Pulmonary artery endothelial cell (primary cell): ENCODE results near the gene ASPSCR1. TPM values are rescaled to one million over a fixed set of nuclear protein-coding genes. Genes with fewer than 3 reads are reported as not detected.

Source experiments
- DNase-seq: peaks from one replicate; pipeline ENCODE4 v3.0.0-alpha.2; 2011; ENCODE audit warnings: low read depth, low spot score
- total RNA-seq: library from RNA; depleted of rRNA; stranded (reverse); fragments of >200 nt; gene quantifications from 2 replicates; pipeline ENCODE4 v1.2.3, GENCODE V29; 2014

The ASPSCR1 gene
- total RNA-seq, 1 donor from 2014 or later = 25.5 TPM

DNA sequence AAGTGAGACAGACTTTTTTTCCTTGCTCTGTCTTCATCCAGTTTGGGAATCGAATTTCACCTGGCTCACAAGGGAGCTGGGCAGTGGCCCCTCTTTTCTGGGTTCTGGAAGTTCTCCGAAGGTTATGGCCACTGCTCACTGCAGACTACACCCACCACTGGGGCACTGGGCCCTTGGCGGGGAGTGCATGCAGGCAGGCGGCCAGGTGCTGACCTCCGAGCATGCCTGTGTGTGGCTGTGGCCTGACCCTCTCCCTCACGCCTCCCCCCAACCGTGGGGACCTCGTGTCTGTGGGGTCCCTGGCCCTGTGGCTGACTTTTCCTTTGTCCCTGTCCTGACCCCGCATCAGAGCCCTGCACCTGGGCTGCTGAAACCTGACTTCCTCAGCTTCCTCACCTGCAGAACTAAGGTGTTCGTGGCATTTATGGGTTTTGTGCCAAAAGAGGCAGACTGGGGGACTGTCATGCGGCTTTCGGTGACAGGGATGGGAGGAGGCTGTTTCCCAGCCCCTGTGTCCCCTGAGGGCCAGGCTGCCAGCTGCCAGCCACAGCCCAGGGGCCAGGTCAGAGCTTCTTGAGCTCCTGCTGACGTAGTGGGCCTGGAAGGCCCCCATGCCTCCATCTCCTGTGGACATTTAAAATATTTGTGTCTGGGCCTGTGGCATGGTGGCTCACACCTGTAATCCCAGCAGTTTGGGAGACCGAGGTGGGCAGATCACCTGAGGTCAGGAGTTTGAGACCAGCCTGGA is 21.4 kb downstream of the ASPSCR1 start:
- DNase-seq = no peak

DNA sequence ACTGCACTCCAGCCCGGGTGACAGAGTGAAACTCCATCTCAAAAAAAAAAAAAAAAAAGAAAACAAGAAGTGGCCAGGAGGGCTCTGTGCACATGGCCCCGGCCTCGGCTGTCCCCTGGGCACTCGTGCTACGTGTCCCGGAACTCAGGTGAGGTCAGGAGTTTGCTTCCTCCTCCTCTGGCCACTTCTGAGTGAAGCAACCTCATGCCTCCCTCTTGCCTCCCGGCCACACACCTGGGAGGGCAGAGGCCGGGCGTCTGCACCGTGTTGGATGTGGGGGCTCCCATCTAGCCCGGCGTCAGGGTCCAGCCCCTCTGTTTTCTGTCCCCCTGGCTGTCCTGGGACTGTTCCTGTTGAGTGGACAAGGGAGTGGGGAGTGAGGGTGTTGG is 22.2 kb downstream of the ASPSCR1 start:
- DNase-seq = no peak

DNA sequence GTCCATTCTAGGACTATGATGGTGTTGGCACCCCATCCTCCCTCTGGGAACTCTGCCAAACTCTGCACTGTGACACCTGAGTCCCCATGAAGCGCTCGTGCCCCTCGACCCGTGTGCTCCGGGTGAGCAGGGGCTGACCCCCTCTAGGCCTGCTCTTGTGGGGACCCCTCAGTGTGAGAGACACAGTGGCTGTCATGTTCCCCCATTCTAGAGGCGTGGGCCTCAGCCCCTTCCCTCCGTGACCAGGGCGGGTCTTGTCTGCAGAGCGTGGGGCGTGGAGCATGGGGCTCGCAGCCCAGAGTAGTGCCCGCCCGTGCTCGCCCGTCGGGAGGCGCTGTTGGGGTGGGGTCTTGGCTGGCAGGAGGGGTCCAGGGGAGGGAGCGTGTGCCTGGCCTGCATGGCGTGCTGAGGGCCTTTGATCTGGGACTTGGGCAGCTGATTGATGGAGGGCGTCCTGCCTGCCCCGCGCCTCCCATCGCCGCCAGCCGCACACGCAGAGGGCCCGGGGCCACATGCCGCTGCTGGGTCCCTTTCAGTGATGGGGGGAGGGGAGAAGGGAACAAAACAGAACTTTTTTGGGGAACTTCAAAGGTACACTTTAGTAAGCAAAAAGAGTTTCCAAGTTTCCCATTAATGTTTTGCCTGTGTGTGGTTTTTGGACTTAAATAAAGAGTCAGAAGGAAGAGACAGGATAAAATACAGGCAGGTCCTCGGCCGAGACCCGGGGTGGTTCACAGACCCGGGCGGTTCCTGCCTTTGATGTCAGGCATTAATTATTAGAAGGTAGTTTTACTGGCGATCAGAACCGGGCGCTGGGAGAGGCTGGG is 22.8 kb downstream of the ASPSCR1 start:
- no peak for DNase-seq

DNA sequence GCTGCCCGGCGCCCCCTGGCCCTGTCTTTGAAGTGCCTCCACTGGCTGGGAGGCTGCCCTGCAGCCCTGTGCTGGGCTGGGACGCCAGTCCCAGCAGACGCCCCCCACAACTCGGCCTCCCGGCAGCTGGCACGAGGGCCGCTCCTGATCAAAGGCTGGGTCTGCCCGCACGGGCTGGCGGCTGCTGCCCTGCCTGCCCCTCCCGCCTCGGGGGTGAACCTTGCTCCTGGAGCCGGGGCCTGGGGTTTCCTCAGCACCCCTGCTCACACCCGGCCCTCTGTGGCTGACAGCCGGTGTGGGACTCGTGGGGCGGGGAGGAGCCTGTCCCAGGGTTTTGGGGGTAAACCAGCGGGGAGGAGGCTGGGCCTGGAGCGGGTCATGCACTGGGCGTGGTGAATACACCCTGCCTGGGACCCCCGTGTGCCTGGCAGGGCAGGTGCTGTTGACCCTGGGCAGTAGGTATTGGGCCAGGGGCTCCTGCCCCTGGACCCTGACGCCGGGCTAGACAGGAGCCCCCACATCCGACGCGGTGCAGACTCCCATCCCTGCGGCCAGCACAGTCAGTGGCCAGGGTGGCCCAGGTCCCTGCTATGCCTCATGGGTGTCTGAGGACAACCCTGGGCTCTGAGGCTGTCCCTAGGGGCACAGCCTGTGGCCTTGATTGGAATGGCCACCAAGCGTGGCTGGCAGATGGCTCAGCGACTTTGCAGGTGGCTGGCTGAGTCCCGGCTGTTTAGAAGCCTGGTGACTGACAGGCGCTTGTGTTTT is 23.6 kb downstream of the ASPSCR1 start:
- DNase-seq = no peak

DNA sequence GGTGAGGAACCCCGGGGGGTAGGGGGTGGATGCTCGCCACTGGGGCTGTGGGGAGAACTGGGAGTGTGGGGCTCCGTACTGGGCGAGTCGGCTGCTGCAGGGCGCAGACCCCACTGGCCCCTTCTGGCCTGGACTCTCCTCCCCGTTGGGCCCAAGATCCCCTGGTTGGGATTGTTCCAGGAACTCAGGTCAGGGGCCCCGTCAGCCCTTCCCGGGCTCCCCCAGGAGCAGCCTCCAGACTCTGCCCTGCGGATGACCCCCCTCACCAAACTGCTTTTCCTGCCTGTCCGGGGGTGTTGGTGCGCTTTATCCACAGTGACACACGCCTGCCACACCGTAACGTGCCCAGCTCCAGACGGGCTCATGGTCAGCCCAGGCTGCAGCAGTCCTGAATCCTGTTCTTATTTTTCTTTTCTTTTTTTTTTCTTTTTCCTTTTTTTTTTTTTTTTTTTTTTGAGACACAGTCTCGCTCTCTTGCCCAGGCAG is 24.2 kb downstream of the ASPSCR1 start:
- no peak for DNase-seq

DNA sequence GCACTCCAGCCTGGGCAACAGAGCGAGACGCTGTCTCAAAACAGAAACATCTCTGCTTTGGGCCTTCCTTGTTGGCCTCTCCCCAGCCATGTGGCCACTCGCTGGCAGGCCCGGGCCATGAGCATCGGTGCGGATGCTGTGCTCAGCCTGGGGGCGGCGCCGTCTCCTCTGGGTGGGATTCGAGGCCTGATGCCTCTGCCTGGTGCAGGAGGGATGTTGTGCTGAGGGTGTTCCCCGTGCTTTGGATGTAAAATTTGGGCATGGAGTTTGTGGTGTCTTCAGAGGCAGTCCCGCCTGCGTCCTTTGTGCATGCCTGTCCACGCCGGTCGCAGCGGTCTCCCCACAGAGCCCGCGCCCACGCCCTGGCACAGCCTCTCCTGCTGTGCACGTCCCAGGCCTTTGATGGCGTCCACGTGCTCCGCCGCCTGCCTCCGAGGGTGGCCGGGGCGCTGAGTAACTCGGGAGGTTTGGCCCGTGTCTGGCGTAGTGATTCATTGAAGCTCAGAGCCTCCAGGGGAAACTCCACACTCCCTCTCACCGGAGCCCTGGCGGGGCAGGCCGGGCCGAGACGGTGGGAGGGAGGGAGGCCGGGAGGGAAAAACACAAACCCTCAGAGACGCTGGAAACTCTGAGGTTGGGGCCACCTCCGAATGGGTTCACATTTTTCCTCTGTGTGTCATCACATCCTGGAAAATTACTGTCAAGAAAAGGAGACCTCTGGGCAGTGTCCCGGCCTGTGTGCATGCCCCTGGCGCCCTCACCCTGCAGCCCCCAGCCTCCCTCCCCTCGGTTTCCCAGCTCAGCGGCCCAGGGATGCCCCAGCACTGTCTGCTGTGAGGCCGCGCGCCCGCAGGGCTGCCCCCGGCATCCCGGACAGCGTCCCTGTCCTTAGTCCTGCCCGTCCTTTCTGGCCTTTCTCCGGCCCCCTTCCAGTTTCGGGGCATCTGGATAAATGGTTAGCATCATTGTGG is 26.3 kb downstream of the ASPSCR1 start:
- DNase-seq = peak; percentile 77

DNA sequence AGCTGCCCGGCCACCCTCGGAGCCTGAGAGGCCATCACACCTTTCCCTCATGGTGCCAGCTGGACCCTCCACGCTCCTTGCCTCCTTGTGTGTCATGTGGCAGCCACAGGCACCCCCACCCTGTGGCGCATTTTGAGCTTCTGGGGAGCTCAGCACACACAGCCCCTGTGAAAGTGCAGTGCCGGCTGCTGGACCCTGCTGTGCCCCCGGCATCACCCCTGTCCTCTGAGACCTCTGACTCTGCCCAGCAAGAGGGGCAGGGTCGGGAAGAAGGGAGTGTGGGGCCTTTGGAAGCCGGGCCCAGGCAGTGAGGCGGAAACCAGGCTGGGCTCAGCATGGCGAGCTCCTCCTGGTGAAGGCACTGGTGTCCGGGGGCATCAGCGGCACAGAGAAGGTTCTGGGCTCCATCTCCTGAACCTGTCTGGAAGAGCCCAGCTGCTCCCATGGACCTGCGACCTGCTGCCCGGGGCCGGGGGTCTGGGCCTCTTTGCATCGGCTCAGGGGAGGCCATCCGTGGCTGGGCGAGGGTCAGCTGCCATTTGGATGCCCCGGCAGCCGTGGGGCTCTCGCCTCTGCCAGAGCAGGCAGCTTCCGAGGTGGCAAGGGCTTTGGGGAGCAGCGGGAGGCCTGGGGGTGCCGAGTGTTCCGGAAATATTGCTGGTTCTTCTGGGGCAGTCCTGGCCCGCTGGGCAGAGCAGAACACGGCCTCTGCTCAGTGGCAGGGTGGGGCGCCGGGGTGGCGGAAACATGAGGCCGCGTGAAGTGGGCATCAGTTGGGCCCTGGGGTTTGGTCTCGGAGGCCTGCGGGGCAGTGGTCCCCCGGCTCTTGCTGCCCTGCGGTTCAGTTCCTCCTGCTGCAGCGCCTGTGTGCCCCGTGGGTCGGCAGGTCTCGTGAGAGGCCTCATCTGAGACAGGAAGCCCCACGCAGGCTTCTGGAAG is 27.4 kb downstream of the ASPSCR1 start:
- no peak for DNase-seq

DNA sequence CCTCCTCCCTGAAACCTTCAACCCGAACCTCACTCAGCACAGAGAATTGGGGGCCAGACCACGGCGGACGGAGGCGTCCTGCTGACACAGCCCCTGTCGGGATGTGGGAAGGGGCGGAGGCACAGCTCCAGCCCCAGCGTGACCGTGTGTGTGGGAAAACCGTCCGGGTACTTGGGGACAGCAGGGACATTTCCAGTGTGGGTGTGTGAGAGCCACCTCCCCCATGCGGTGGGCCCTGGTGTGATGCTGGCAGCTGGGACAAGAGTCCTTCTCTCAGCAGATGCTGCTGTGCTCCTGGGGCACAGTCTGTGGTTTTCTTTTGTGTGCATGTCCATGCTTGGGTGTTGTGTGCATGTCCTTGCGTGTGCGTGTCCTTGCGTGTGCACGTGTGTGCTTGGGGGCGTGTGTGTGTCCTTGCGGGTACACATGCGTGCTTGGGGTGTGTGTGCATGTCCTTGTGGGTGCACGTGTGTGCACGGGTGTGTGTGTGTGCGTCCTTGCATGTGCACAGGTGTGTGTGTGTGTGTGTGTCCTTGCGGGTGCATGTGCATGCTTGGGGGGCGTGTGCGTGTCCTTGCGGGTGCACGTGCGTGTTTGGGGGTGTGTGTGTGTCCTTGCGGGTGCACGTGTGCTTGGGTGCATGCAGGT is 28.4 kb downstream of the ASPSCR1 start:
- no peak for DNase-seq

DNA sequence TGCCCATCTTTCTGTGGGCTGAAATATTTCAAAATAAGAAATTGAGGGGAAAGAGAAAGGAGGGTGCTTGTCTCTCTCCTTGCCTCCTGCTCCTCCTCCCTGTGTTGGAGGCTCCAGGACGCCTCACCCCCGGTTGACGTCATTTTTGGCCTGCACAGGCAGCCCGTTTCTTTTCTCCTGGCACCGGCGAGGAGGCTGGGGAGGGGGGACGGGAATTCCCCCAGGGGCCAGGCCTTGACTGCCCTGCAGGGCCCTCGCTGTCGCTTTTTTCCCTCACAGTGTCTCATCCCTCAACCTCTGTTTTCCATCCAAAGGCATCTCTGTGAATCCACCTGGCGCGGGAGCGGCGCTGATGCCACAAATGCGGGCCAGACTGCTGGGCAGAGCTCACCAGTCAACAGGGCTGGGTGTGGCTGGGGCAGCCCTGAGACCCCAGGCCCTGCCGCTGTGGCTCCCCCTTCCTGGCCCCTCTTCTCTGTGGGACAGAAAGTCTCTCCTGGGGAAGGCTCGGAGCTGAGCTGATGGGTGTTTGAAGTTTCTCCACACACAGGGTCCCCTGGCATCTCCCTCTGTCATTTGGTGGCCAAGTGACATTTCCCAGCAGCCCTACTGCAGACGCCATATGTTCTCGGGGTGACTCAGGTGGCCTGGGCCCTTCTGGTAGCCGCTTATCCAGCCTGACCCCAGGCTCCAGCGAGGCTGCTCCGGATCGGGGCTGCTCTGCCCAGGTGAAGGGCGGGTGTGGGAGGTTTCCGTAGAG is 29.2 kb downstream of the ASPSCR1 start:
- DNase-seq = no peak

DNA sequence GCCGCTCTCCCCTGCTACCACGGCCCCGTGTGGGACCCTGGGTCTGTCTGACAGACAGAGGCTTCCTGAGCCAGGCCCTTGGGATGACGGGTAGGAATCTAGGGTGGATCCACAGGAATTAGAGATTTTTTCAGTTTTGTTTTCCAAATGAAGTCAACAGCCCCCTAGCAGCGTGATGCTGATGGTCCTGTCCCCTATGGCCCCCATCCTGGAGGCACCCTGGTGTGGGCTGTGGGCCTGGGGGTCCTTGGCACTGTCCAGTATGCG is 29.7 kb downstream of the ASPSCR1 start:
- DNase-seq = no peak

DNA sequence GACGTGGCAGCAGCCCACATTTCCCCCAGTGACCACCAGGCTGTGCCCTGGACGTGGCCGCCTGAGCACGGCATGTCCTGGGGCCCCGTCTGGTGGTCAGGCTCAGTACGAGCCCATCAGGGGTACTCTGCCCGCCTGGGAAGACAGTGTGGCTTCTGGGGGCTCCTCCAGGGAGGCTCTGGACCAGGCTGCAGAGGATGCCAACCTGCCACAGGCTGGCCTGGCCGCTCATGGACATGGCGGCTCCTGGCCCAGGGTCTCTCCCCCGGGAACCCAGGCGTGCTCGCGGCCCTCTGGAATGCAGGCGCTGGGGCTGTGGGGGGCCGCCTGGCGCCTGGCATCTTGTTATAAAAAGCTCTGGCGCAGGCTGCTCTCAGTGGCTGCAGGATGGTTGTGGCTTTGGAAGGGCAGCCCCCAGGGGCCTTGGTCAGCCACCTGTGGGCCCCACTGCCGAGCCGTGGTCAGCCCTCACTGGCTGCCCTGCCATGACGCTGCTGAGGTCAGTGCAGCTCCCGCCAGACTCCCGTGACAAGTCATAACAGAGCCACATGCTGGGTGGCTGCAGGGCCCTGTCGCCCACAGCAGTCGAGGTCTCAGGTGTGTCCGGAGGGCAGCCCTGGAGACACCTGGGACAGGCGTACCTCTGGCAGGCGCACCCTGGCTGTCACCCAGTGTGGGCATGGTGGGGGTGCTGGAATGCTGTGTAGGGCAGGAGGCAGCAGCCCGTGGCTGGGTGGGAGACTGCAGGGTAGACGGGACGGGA is 30.2 kb downstream of the ASPSCR1 start:
- no peak for DNase-seq

DNA sequence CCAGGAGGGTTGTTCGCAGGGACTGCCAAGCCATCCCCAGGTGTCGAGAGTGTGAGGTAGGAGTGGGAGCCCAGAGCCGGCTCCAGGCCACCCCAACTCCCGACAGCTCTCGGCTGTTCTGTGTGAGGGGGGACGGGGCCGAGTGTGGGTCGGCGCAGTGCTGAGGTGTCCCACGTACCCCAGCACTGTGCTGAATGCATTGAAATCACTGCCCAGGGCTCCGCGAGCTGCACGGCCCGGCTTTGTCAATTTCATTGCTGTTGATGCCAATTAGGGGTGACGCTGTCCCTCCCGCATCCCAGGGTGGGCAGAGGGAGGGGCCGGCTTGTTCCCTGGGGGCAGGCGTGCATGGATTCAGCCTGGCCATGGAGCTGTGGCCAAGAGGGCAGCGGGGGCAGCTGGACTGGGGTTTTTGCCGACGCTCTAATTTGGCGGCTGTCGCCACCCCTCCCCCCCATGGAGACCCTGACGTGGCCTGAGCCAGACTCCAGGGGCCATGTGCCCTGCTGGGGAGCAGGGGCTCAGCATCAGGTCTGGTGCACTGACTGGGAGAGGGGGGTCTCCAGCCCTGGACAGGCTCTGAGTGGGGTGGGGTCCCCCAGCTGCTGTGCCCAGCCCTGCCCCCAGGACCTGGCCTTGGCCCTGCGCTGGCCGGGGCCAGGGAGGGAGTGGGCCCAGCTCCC is 31.0 kb downstream of the ASPSCR1 start:
- no peak for DNase-seq

DNA sequence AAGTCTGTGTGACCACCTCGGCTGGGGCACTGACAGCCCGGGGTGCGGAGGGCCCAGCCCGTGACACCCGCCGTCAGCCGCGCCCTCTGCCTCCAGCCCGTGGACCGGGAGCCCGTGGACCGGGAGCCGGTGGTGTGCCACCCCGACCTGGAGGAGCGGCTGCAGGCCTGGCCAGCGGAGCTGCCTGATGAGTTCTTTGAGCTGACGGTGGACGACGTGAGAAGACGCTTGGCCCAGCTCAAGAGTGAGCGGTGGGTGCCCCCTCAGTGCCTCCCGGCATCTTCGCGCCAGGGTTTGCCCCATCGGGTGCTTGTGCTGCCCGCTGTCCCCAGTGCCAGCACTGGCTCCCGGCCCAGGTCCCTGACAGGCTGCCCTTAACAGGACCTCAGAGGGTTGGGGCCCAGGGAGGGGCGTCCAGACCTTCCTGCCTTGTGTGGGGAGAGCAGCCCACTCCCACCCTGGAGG is 31.5 kb downstream of the ASPSCR1 start:
- DNase-seq = no peak

DNA sequence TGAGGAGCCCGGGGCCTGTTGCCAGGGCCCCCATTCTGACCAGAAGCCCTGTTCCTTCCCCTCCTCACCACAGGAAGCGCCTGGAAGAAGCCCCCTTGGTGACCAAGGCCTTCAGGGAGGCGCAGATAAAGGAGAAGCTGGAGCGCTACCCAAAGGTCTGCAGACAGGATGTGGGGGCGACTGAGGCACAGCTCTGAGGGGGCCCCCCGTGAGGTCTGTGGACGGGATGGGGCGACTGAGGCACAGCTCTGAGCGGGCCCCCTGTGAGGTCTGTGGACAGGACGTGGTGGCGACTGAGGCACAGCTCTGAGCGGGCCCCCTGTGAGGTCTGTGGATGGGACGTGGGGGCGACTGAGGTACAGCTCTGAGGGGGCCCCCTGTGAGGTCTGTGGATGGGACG is 32.0 kb downstream of the ASPSCR1 start:
- no peak for DNase-seq

DNA sequence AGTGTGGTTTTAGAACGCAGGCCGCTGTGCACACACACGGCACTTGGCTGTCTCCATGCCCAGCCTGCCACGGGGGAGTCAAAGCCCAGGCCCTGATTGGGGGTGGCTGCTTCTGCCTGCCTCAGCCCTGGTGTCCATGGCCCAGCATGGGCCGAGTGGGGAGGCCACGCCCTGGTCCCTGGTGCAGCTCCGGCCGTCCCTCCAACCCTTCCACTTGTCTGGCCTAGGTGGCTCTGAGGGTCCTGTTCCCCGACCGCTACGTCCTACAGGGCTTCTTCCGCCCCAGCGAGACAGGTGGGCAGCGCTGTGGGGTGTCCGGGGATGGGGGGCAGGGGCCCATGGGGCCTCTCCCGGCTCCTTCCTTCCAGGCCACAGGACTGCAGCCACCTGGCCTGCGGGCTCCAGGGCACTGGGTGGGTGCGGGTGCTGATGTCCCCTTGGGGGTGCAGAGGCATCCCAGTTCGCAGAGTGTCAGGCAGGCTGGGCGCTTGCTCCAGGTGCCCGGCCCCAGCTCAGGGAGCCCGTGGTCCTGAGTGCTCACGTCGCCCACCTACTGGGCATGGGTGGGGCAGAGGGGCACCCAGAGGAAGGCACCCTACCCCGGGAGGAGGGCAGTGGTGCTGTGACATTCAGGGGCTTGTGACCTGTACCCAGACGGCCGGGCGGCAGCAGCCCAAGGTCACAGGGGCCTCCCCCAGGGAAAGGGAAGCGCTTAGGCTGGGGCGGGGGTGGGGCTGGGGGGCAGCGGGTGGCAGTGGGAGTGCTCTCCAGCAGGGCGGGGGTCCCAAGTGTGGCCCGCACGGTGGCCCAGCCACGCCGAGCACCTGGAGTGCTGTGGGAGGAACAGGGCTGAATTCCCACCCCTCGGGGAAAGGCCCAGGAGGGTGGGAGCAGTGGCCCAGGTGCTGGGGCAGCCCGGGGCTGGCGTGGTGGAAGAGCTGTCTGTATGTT is 33.4 kb downstream of the ASPSCR1 start:
- no peak for DNase-seq

DNA sequence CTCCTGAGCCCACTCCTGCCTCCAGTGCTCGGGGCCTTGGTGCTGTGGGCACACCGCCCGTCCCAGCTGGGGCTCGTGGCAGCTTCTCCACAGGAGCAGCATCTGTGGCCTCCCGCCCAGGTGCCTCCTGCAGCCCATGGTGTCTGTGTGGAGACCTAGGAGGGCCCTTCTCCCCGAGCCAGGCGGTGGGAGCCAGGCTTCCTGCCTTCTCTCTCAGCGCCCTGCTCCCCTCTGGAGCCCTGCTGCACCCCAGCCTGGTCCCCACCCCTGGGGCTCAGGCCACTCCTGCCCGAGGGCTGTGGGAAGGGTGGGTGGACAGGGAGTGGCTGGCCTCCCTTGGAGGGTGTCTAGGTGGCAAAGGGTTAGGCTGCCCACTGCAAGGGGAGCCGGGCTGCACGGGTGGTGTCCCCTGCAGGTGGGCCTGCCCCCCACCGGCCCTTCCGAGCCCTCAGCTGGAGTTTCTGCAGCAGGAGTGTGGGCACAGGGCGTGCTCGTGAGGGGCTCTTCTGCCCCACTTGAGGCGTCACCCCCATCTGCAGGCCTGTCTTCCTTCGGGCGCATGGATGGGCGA is 34.3 kb downstream of the ASPSCR1 start:
- no peak for DNase-seq
